BLaER1 treated with 17β-estradiol and CSF1 and Interleukin-3, amounts not matched to agents 10 nM and 100 nM (cell line): ENCODE results near the gene CHST3.

Experiments used
- H3K27ac ChIP-seq, 11 experiments: shearing (Covaris generic); formaldehyde crosslinking; 2 replicates each; pipeline ENCODE4 v1.8.1; 2022
- H3K27me3 ChIP-seq, 11 experiments: shearing (Covaris generic); formaldehyde crosslinking; 2 replicates each; pipeline ENCODE4 v1.8.1; 2022
- H3K36me3 ChIP-seq, 11 experiments: shearing (Covaris generic); formaldehyde crosslinking; 2 replicates each; pipeline ENCODE4 v1.8.1; 2022
- H3K4me1 ChIP-seq, 10 experiments: shearing (Covaris generic); formaldehyde crosslinking; 2 replicates each; pipeline ENCODE4 v1.8.1; 2022
- H3K4me2 ChIP-seq, 11 experiments: shearing (Covaris generic); formaldehyde crosslinking; 2 replicates each; pipeline ENCODE4 v1.8.1; 2022
- H3K4me3 ChIP-seq, 10 experiments: shearing (Covaris generic); formaldehyde crosslinking; 2 replicates each; pipeline ENCODE4 v1.8.1; 2022
- H3K9ac ChIP-seq, 11 experiments: shearing (Covaris generic); formaldehyde crosslinking; 2 replicates each; pipeline ENCODE4 v1.8.1; 2022
- H3K9me3 ChIP-seq, 11 experiments: shearing (Covaris generic); formaldehyde crosslinking; replicated peaks in 1 of 11; 2 replicates each; pipeline ENCODE4 v1.8.1; 2022
- H4K20me1 ChIP-seq, 11 experiments: shearing (Covaris generic); formaldehyde crosslinking; 2 replicates each; pipeline ENCODE4 v1.8.1; 2022
- Cebpa-rat ChIP-seq, 11 experiments: shearing (Covaris generic); IDR thresholded peaks; 2 replicates each; pipeline ENCODE4 v1.8.1; 2022

CHST3 gene

DNA sequence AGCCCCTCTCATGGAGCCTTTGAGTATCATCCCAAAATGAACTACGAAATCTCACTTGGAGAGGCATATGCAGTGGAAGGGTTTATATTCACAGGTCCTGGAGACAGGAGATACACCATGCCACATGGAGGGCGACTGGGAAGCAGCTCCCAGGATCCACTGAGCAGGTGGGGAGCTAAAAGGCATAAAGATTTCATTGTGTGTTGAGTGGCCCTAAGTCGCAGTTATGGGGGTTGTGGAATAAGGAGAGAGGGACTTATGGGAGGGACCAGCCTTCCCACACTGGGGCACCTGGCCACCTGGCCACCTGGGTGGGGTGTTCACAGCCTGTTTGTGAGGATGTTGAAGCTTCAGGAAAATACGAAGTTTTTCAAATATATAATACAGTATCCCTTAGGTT, 37.0 kb upstream of the CHST3 start:
- H3K9ac ChIP-seq = no peak overlapping the region
- TF ChIP-seq Cebpa-rat (IDR thresholded peaks at IDR 0.05) = no peak
- H3K27me3 ChIP-seq = no peaks in the 10 kb centered on the region
- H3K36me3 ChIP-seq = no peaks in the 10 kb centered on the region
- peaks cover 5 to 19% (median 12%) of the 10 kb centered on the region in 11 experiments for H3K9me3 ChIP-seq
- no peaks in the 10 kb centered on the region for H3K4me1 ChIP-seq
- H3K4me3 ChIP-seq = no peak overlapping the region
- no peak overlapping the region for H3K27ac ChIP-seq
- H4K20me1 ChIP-seq = no peaks in the 10 kb centered on the region
- no peak overlapping the region for H3K4me2 ChIP-seq

- H3K36me3 ChIP-seq = no peaks in the 10 kb centered on the region
- peaks cover 13 to 25% (median 20%) of the 10 kb centered on the region in 11 experiments for H3K9me3 ChIP-seq
- no peak overlapping the region for H3K27ac ChIP-seq
- TF ChIP-seq Cebpa-rat (IDR thresholded peaks at IDR 0.05) = no peak
- H3K4me1 ChIP-seq = no peaks in the 10 kb centered on the region
- H4K20me1 ChIP-seq = no peaks in the 10 kb centered on the region
- H3K4me3 ChIP-seq = no peak overlapping the region
- no peak overlapping the region for H3K9ac ChIP-seq
- no peak overlapping the region for H3K4me2 ChIP-seq
- H3K27me3 ChIP-seq = no peaks in the 10 kb centered on the region
Observed at GRCh38 chr10:71927776-71928592, 36.2 kb upstream of the CHST3 start.

GRCh38 chr10:71931295-71931694, 32.9 kb upstream of the CHST3 start:
- Histone ChIP-seq H3K36me3 (no peaks in the 10 kb centered on the region), H3K27me3 (no peaks in the 10 kb centered on the region), H3K4me3 (no peak overlapping the region), H3K9ac (no peak overlapping the region), H3K27ac (no peak overlapping the region), H4K20me1 (no peaks in the 10 kb centered on the region), H3K4me2 (no peak overlapping the region), H3K4me1 (peaks cover 0 to 9% (median 0%) of the 10 kb centered on the region in 10 experiments; a peak in 6 of 20 replicates), H3K9me3 (peaks cover 29 to 48% (median 39%) of the 10 kb centered on the region in 11 experiments)
- TF ChIP-seq Cebpa-rat (IDR thresholded peaks at IDR 0.05) = no peak

GRCh38 chr10:71933651-71934050, 30.5 kb upstream of the CHST3 start:
- H3K4me2 ChIP-seq = peak overlapping the region in 5 of 11 experiments; percentile 1 to 30 (median 6); a peak in 7 of 22 replicates
- H3K4me1 ChIP-seq = peaks cover 0 to 10% (median 8%) of the 10 kb centered on the region in 10 experiments; a peak in 15 of 20 replicates
- TF ChIP-seq Cebpa-rat (IDR thresholded peaks at IDR 0.05) = no peak

GRCh38 chr10:71938211-71938610, 26.0 kb upstream of the CHST3 start:
- Histone ChIP-seq H3K36me3 (no peaks in the 10 kb centered on the region), H3K4me2 (peak overlapping the region in 5 of 11 experiments; percentile 6 to 57 (median 36); a peak in 9 of 22 replicates), H3K4me3 (no peak overlapping the region), H3K27ac (peak overlapping the region in 4 of 11 experiments; percentile 20 to 73 (median 62); a peak in 6 of 22 replicates), H3K9me3 (peaks cover 36 to 79% (median 70%) of the 10 kb centered on the region in 11 experiments), H3K27me3 (no peaks in the 10 kb centered on the region), H3K4me1 (peaks cover 0 to 23% (median 10%) of the 10 kb centered on the region in 10 experiments; a peak in 15 of 20 replicates), H4K20me1 (no peaks in the 10 kb centered on the region), H3K9ac (no peak overlapping the region)
- no peak for TF ChIP-seq Cebpa-rat (IDR thresholded peaks at IDR 0.05)

More at GRCh38 chr10:71933651-71934050, 30.5 kb upstream of the CHST3 start:
- no peak overlapping the region for H3K9ac ChIP-seq
- no peaks in the 10 kb centered on the region for H4K20me1 ChIP-seq
- no peaks in the 10 kb centered on the region for H3K27me3 ChIP-seq
- no peak overlapping the region for H3K27ac ChIP-seq
- no peaks in the 10 kb centered on the region for H3K36me3 ChIP-seq
- H3K4me3 ChIP-seq = no peak overlapping the region
- H3K9me3 ChIP-seq = peaks cover 33 to 69% (median 56%) of the 10 kb centered on the region in 11 experiments

- no peak for TF ChIP-seq Cebpa-rat (IDR thresholded peaks at IDR 0.05)
- peaks cover 40 to 80% (median 74%) of the 10 kb centered on the region in 11 experiments for H3K9me3 ChIP-seq
- no peak overlapping the region for H3K4me3 ChIP-seq
- H3K27ac ChIP-seq = peak overlapping the region in 3 of 11 experiments; percentile 61 to 73 (median 62); a peak in 5 of 22 replicates
- H3K36me3 ChIP-seq = 0 out of 22 replicates have a peak, but pooled peaks cover 0 to 6% (median 0%) of the 10 kb centered on the region in 11 experiments
- H3K9ac ChIP-seq = no peak overlapping the region
- H3K4me1 ChIP-seq = peaks cover 0 to 23% (median 6%) of the 10 kb centered on the region in 10 experiments; a peak in 9 of 20 replicates
- H3K4me2 ChIP-seq = peak overlapping the region in 4 of 11 experiments; percentile 3 to 57 (median 42); a peak in 6 of 22 replicates
- H4K20me1 ChIP-seq = no peaks in the 10 kb centered on the region
- no peaks in the 10 kb centered on the region for H3K27me3 ChIP-seq
Observed at GRCh38 chr10:71939304-71939703, 24.9 kb upstream of the CHST3 start.

GRCh38 chr10:71939861-71940474, 24.2 kb upstream of the CHST3 start:
- Histone ChIP-seq H4K20me1 (no peaks in the 10 kb centered on the region), H3K27ac (peak overlapping the region in 2 of 11 experiments; percentile 35 to 73; a peak in 3 of 22 replicates), H3K36me3 (peaks cover 0 to 7% (median 0%) of the 10 kb centered on the region in 11 experiments; a peak in 1 of 22 replicates), H3K9ac (no peak overlapping the region), H3K9me3 (peaks cover 40 to 81% (median 74%) of the 10 kb centered on the region in 11 experiments), H3K27me3 (no peaks in the 10 kb centered on the region), H3K4me2 (peak overlapping the region in 4 of 11 experiments; percentile 3 to 57 (median 42); a peak in 6 of 22 replicates), H3K4me3 (no peak overlapping the region), H3K4me1 (peaks cover 0 to 23% (median 6%) of the 10 kb centered on the region in 10 experiments; a peak in 9 of 20 replicates)
- TF ChIP-seq Cebpa-rat (IDR thresholded peaks at IDR 0.05) = no peak

DNA sequence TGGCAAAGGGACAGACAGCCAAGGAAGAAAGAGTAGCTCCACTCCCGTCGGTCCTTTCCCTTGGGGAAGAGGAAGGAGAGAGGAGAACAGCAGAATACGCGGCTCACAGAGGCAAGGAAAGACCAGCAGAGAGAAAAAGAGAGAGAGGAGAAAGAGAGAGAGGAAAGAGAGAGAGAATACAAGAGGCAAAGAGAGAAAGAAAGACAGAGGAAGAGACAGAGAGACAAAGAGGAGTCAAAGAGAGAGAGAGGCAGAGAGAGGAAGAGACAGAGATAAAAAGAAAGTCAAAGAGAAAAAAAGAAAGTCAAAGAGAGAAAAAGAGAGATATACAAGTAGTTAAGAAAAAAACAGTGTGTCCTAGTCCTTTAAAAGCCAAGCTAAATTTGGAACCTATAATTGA, 23.4 kb upstream of the CHST3 start:
- no peak overlapping the region for H3K4me3 ChIP-seq
- H3K27ac ChIP-seq = no peak overlapping the region
- H4K20me1 ChIP-seq = no peaks in the 10 kb centered on the region
- no peak for TF ChIP-seq Cebpa-rat (IDR thresholded peaks at IDR 0.05)
- H3K27me3 ChIP-seq = no peaks in the 10 kb centered on the region
- peaks cover 0 to 23% (median 6%) of the 10 kb centered on the region in 10 experiments; a peak in 9 of 20 replicates for H3K4me1 ChIP-seq
- peaks cover 48 to 89% (median 77%) of the 10 kb centered on the region in 11 experiments for H3K9me3 ChIP-seq
- H3K36me3 ChIP-seq = peaks cover 0 to 7% (median 0%) of the 10 kb centered on the region in 11 experiments; a peak in 1 of 22 replicates
- H3K4me2 ChIP-seq = no peak overlapping the region
- H3K9ac ChIP-seq = no peak overlapping the region

- Histone ChIP-seq H3K4me1 (peaks cover 0 to 23% (median 6%) of the 10 kb centered on the region in 10 experiments; a peak in 9 of 20 replicates), H3K27ac (no peak overlapping the region), H3K4me2 (no peak overlapping the region), H3K4me3 (no peak overlapping the region), H3K36me3 (peaks cover 0 to 7% (median 0%) of the 10 kb centered on the region in 11 experiments; a peak in 1 of 22 replicates), H3K9ac (no peak overlapping the region), H3K9me3 (peaks cover 53 to 89% (median 81%) of the 10 kb centered on the region in 11 experiments), H4K20me1 (no peaks in the 10 kb centered on the region), H3K27me3 (no peaks in the 10 kb centered on the region)
- no peak for TF ChIP-seq Cebpa-rat (IDR thresholded peaks at IDR 0.05)
Observed at GRCh38 chr10:71941318-71941717, 22.9 kb upstream of the CHST3 start.
